ENCODE data around the gene THBS4.

DNA sequence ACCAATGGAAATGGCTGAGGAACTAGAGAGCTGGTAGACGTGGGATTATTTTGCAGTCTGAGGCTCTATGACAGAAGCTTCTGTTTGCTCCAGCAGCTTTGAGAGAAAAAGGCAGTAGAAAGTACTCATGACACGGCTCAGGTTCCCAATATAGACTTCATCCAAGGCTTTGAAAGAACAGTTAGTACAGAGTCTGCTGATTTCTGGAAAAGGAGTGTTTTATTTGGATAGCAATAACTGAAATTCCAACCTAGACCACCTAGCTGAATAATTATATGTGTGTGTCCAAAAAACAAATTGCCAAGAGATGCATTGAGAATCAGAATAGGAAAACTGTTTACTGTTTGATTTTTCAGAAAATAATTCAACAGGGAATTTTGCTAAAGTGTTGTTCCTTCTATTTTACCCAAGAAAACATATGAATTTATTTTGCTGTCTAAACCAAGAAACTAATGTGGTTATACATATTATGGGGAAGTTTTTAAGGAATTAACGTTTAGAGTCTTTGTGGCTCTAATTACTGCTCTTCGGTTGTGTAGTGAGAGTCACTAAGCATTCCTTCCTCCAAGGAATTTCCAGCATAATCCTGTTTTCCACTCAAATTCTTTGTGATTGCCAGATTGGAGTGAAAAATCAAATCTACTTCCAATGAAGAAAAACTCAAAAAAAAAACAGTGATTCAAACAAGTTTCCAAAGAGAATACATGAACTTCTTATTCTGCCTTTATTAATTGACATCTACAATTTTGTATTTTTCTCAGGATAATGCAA, 26.0 kb upstream of the THBS4 start:
- TF ChIP-seq YY1 (IDR thresholded peaks at IDR 0.05; ENCODE audit: insufficient read depth, insufficient read length) (no peak), ZNF274 (IDR thresholded peaks at IDR 0.05; ENCODE audit: low read depth, low read length) (no peak), SUZ12 (IDR thresholded peaks at IDR 0.05; ENCODE audit: extremely low read depth, insufficient read depth, insufficient read length) (no peak)

Measured in NT2/D1 (cell line).